Endothelial cell (in vitro differentiated cells): ENCODE measurements around the gene SIRT2. TPM values are rescaled to one million over a fixed set of nuclear protein-coding genes. Genes with fewer than 3 reads are reported as not detected.
"Not testable (repeated sequence)": the region's sequence is repeated elsewhere in the genome, so short reads cannot be mapped to it uniquely, and the experiment has no call there.

Experiments used
- DNase-seq: peaks from one replicate; pipeline ENCODE4 v3.0.0; 2021; ENCODE audit warnings: low spot score
- H3K27ac Mint-ChIP-seq: one replicate; pipeline ENCODE4 v1.8.0; 2021; ENCODE audit warnings: mixed read lengths, inconsistent platforms; ENCODE audit not compliant: unreplicated experiment
- H3K27me3 Mint-ChIP-seq: one replicate; pipeline ENCODE4 v1.8.0; 2021; ENCODE audit warnings: mild to moderate bottlenecking, moderate library complexity, mixed read lengths, inconsistent platforms; ENCODE audit not compliant: unreplicated experiment
- H3K36me3 Mint-ChIP-seq: one replicate; pipeline ENCODE4 v1.8.0; 2021; ENCODE audit warnings: mild to moderate bottlenecking, low read depth, mixed read lengths, inconsistent platforms; ENCODE audit not compliant: unreplicated experiment
- H3K4me1 Mint-ChIP-seq: one replicate; pipeline ENCODE4 v1.8.0; 2021; ENCODE audit warnings: mild to moderate bottlenecking, mixed read lengths, inconsistent platforms; ENCODE audit not compliant: unreplicated experiment
- H3K4me3 Mint-ChIP-seq: one replicate; pipeline ENCODE4 v1.8.0; 2021; ENCODE audit warnings: mild to moderate bottlenecking, mixed read lengths, inconsistent platforms; ENCODE audit not compliant: unreplicated experiment
- H3K9me3 Mint-ChIP-seq: one replicate; pipeline ENCODE4 v1.8.0; 2021; ENCODE audit warnings: mixed read lengths, inconsistent platforms; ENCODE audit not compliant: unreplicated experiment
- total RNA-seq: library from RNA; stranded (reverse); fragmentation: NEBNext Ultra II Directional; extraction: Animal tissue kit (Norgen Biotek cat#: 25700); gene quantifications from one replicate; pipeline ENCODE4 v1.2.1, GENCODE V29; 2021; ENCODE audit not compliant: unreplicated experiment
- TF ChIP-seq, protein P1 (sequence below): fragments of 200-600 bp; sonication (generic); IDR thresholded peaks from one replicate; pipeline ENCODE4 v1.5.0; 2021; ENCODE audit warnings: antibody characterized with exemption; ENCODE audit not compliant: unreplicated experiment

Gene SIRT2
- total RNA-seq, 1 donor from 2014 or later: 45.9 TPM

DNA sequence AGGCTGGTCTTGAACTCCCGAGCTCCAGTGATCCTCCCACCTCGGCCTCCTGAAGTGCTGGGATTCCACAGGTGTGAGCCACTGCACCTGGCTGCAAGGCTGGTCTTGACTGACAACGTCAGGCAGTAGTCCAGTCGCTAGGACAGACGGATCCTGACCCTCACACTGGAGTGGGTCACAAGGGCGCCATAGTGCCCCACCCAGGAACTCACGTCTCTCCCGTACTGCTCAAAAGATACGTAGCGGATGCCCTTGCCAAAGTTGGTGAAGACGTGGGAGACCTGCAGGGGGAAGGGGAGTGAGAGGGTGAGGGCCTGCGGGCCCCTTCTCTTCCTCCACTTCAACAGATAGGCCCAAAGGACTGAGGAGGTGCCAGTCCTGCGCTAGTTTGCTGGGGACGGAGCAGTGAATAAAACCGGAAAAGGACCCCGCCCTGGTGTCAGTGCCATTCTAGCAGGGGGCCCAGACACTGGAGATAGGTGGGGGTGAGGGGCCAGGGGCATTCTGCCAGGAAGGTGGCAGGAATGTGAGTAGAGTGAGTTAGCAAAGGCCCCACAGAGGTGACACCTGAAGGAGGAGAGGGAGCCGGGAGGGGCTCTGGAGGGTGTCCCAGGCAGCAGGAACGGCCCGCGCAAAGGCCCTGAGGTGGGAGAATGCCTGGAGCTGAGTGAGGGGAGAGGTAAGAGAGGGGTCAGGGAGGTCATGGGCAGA, 43.2 kb upstream of the SIRT2 start:
- Mint-ChIP-seq H3K4me1 (peaks cover 27% of the 10 kb centered on the region), H3K9me3 (no peaks in the 10 kb centered on the region), H3K27me3 (peaks cover 12% of the 10 kb centered on the region), H3K36me3 (peaks cover 5% of the 10 kb centered on the region), H3K27ac (no peak overlapping the region), H3K4me3 (no peak overlapping the region)
- TF ChIP-seq, protein P1, sequence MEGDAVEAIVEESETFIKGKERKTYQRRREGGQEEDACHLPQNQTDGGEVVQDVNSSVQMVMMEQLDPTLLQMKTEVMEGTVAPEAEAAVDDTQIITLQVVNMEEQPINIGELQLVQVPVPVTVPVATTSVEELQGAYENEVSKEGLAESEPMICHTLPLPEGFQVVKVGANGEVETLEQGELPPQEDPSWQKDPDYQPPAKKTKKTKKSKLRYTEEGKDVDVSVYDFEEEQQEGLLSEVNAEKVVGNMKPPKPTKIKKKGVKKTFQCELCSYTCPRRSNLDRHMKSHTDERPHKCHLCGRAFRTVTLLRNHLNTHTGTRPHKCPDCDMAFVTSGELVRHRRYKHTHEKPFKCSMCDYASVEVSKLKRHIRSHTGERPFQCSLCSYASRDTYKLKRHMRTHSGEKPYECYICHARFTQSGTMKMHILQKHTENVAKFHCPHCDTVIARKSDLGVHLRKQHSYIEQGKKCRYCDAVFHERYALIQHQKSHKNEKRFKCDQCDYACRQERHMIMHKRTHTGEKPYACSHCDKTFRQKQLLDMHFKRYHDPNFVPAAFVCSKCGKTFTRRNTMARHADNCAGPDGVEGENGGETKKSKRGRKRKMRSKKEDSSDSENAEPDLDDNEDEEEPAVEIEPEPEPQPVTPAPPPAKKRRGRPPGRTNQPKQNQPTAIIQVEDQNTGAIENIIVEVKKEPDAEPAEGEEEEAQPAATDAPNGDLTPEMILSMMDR: no peak
- no peak for DNase-seq

DNA sequence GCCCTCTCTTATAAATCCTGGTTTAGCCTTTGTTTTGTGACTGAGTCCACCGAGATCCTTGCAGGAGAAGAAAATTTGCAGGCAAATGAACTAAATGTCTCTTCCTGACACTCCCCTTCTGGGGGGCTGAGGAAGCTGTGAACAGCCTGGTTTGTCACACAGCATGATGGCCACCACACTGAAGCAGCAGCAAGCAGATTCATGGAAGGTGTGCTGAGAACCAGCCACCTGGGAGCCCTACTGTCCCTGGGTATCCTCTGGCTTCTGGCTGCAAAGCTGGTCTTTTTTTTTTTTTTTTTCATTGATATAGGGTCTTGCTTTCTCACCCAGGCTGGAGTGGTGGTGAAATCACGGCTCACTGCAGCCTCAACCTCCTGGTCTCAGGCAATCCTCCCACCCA, 42.6 kb upstream of the SIRT2 start:
- peaks cover 5% of the 10 kb centered on the region for H3K36me3 Mint-ChIP-seq
- no peaks in the 10 kb centered on the region for H3K9me3 Mint-ChIP-seq
- DNase-seq: no peak
- TF ChIP-seq, protein P1: no peak
- peaks cover 12% of the 10 kb centered on the region for H3K27me3 Mint-ChIP-seq
- H3K4me3 Mint-ChIP-seq: no peak overlapping the region
- no peak overlapping the region for H3K27ac Mint-ChIP-seq
- H3K4me1 Mint-ChIP-seq: peaks cover 27% of the 10 kb centered on the region

DNA sequence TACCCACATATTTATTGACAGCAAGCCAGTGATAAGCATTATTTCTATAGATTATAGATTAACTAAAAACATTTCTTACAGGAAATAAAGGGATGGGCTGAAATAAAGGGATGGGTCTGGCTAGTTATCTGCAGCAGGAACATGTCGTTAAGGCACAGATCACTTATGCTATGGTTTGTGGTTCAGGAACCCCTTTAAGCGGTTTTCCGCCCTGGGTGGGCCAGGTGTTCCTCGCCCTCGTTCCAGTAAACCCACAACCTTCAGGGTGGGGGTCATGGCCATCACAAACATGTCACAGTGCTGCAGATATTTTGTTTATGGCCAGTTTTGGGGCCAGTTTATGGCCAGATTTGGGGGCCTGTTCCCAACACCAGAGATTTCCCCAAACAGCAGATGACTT, 42.0 kb upstream of the SIRT2 start:
- H3K9me3 Mint-ChIP-seq, H3K4me3 Mint-ChIP-seq, H3K27ac Mint-ChIP-seq, H3K27me3 Mint-ChIP-seq, DNase-seq, H3K36me3 Mint-ChIP-seq: not testable (repeated sequence)
- H3K4me1 Mint-ChIP-seq: peaks cover 27% of the 10 kb centered on the region

DNA sequence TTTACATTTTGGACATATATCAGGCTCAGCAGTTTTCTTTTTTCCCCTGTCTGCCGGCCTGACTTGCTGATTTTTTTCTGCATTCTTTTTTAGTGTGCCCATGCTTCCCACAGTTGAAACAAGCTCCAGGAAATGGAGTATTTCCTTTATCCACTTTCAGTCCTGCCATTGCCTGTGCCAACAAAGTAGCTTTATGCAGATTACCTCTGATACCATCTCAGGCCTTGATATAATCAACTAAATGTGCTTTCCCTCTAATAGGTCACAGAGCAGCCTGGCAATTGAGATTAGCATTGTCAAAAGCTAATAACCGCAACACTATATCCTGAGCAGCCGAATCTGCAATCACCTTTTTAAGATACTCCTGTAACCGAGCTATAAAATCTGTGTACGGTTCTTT, 40.5 kb upstream of the SIRT2 start:
- peaks cover 27% of the 10 kb centered on the region for H3K4me1 Mint-ChIP-seq
- TF ChIP-seq, protein P1: no peak
- DNase-seq: no peak
- H3K36me3 Mint-ChIP-seq: peaks cover 15% of the 10 kb centered on the region
- no peaks in the 10 kb centered on the region for H3K9me3 Mint-ChIP-seq
- peak overlapping the region; percentile 89 for H3K27ac Mint-ChIP-seq
- peaks cover 10% of the 10 kb centered on the region for H3K27me3 Mint-ChIP-seq
- H3K4me3 Mint-ChIP-seq: peak overlapping the region; percentile 45

GRCh38 chr19:38933544-38933943, 34.1 kb upstream of the SIRT2 start:
- no peaks in the 10 kb centered on the region for H3K9me3 Mint-ChIP-seq
- H3K27me3 Mint-ChIP-seq: peaks cover 9% of the 10 kb centered on the region
- TF ChIP-seq, protein P1: no peak
- H3K4me3 Mint-ChIP-seq: peak overlapping the region; percentile 68
- no peak overlapping the region for H3K27ac Mint-ChIP-seq
- peaks cover 30% of the 10 kb centered on the region for H3K36me3 Mint-ChIP-seq
- DNase-seq: no peak
- peaks cover 15% of the 10 kb centered on the region for H3K4me1 Mint-ChIP-seq
